Activated CD8-positive, alpha-beta memory T cell treated with anti-CD3 and anti-CD28 coated beads, Interleukin-2, amount 10 ng/mL, durations not matched to agents 7 days and 5 days (primary cell): ENCODE data around the gene MIPOL1. TPM values are rescaled to one million over a fixed set of nuclear protein-coding genes. Genes with fewer than 3 reads are reported as not detected.
"Not testable (repeated sequence)": the region's sequence is repeated elsewhere in the genome, so short reads cannot be mapped to it uniquely, and the experiment has no call there.

Source experiments
- ATAC-seq: fragments of 150-1000 bp; cut with Tn5 transposase; one replicate; pipeline ENCODE4 v1.10.0; 2021; ENCODE audit warnings: moderate library complexity
- CTCF ChIA-PET: fragments of 350-600 bp; sonication (Branson Sonifier 250); formaldehyde crosslinking; loops from one replicate; lab custom pipeline; 2021; ENCODE audit warnings: antibody characterized with exemption; lab: Charles Lee
- DNase-seq: peaks from one replicate; pipeline ENCODE4 v3.0.0-alpha.2; 2020
- H3K27ac Mint-ChIP-seq: one replicate; pipeline ENCODE4 v1.8.0; 2021; ENCODE audit warnings: mild to moderate bottlenecking, mixed read lengths
- H3K27me3 Mint-ChIP-seq: one replicate; pipeline ENCODE4 v1.8.0; 2021; ENCODE audit warnings: mixed read lengths
- H3K36me3 Mint-ChIP-seq: one replicate; pipeline ENCODE4 v1.8.0; 2021; ENCODE audit warnings: mild to moderate bottlenecking, mixed read lengths
- H3K4me1 Mint-ChIP-seq: one replicate; pipeline ENCODE4 v1.8.0; 2021; ENCODE audit warnings: mixed read lengths
- H3K4me3 Mint-ChIP-seq: one replicate; pipeline ENCODE4 v1.8.0; 2021; ENCODE audit warnings: mild to moderate bottlenecking, moderate library complexity, mixed read lengths
- H3K9me3 Mint-ChIP-seq: one replicate; pipeline ENCODE4 v1.8.0; 2022; ENCODE audit warnings: low read depth, mixed read lengths
- total RNA-seq, 2 experiments: library from RNA; stranded (reverse); gene quantifications; one replicate each; pipeline ENCODE4 v1.2.3, GENCODE V29; 2021

MIPOL1 gene
- total RNA-seq, 2 experiments from 2014 or later = not detected

DNA sequence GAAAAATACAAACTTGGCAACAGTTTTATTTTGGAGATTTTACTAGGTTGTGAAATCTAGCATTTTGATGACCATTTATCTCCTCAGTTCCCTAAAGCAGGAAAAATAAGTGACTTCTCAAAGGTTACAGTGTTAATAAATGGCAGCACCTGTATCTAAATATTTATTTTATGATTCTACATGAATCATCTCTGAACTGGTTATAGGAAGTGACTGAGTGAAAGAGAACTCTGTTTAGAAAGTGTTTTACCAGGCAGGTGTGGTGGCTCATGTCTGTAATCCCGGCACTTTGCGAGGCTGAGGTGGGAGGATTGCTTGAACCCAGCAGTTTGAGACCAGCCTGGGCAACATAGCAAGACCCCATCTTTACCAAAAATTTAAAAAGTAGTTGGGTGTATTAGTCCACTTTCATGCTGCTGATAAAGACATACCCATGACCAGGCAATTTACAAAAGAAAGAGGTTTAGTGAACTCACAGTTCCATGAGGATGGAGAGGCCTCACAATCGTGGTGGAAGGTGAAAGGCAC is 26.3 kb downstream of the MIPOL1 start:
- peaks cover 8% of the 10 kb centered on the region for H3K9me3 Mint-ChIP-seq
- ATAC-seq (no peak), DNase-seq (no peak)
- H3K36me3 Mint-ChIP-seq = no peaks in the 10 kb centered on the region
- no peak overlapping the region for H3K4me3 Mint-ChIP-seq
- H3K4me1 Mint-ChIP-seq = no peaks in the 10 kb centered on the region
- CTCF ChIA-PET = no interaction called here
- H3K27ac Mint-ChIP-seq = no peak overlapping the region
- H3K27me3 Mint-ChIP-seq = no peaks in the 10 kb centered on the region

DNA sequence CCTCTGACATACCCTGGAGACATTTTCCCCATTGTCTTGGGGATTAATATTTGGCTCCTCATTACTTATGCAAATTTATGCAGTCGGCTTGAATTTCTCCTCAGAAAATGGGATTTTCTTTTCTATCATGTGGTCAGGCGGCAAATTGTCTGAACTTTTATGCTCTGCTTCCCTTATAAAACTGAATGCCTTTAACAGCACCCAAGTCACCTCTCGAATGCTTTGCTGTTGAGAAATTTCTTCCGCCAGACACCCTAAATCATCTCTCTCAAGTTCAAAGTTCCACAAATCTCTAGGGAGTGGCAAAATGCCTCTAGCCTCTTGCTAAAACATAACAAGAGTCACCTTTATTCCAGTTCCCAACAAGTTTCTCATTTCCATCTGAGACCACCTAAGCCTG is 27.9 kb downstream of the MIPOL1 start:
- H3K27ac Mint-ChIP-seq, H3K9me3 Mint-ChIP-seq, H3K36me3 Mint-ChIP-seq, H3K4me3 Mint-ChIP-seq, DNase-seq, CTCF ChIA-PET, H3K4me1 Mint-ChIP-seq, ATAC-seq, H3K27me3 Mint-ChIP-seq: not testable (repeated sequence)

DNA sequence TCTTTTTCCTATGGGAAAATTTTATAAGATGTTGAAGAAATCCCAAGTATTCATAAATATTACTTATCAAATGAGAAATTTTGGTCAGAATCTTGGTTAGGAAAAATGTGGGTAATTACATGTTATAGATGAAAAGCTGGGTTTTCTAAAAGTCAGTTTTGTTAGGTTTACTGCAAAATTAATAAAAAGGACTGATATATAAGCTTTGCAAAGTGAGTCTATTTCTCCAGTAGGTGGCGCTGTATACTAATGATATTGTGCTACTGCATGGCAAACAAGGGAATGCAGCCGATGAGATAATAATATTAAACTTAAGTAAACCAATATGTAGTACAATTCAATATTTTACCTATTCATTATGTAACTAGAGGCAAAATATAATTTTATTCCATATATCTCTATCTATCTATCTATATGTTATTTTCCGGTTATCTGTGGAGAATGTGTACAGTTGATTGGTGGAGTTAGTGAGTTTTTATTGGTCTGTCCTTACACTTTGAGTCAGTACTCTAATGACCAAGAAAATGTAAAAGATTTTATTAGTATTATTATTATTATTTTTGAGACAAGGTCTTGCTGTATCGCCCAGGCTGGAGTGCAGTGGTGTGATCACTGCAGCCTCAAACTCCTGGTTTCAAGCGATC is 32.9 kb downstream of the MIPOL1 start:
- Mint-ChIP-seq H3K27me3 (no peaks in the 10 kb centered on the region), H3K4me3 (no peak overlapping the region), H3K27ac (no peak overlapping the region), H3K4me1 (no peaks in the 10 kb centered on the region), H3K9me3 (peaks cover 5% of the 10 kb centered on the region), H3K36me3 (no peaks in the 10 kb centered on the region)
- CTCF ChIA-PET = interaction anchor here (0.6 to 2.1 kb wide), 5 partner anchors 10 to 644 kb away, joined by 3 to 9 read pairs (median 4); no protein-coding TSS in a partner anchor
- ATAC-seq (no peak), DNase-seq (no peak)

DNA sequence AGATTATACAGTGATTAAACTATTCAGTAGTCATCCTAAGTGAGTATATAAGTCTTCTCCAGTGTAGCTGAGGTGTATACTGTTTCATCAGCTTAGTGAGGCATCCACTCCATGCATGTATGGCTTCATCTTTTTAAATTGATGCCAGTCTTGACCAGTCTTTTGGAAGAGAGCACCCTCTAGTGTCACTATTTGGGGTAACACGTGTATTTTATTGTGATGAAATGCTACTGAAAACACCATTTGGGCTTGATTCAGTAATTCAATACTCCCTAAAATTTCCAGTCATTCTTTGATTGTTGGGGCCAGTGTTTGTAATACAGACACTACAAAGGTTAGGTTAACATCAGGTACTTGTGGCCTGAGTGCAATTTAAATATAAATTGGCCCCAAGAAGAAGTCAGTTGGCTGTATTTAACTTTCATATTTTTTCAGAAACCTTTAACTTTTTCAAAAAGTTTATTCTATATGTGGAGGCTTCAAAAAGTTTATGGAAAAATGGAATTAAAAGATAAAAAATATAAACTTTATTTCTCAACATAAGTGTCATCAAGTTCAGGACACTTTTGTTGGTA is 35.3 kb downstream of the MIPOL1 start:
- H3K4me1 Mint-ChIP-seq = no peaks in the 10 kb centered on the region
- H3K36me3 Mint-ChIP-seq = no peaks in the 10 kb centered on the region
- DNase-seq (no peak), ATAC-seq (no peak)
- H3K9me3 Mint-ChIP-seq = no peaks in the 10 kb centered on the region
- H3K27ac Mint-ChIP-seq = no peak overlapping the region
- H3K27me3 Mint-ChIP-seq = no peaks in the 10 kb centered on the region
- CTCF ChIA-PET = no interaction called here
- H3K4me3 Mint-ChIP-seq = no peak overlapping the region

DNA sequence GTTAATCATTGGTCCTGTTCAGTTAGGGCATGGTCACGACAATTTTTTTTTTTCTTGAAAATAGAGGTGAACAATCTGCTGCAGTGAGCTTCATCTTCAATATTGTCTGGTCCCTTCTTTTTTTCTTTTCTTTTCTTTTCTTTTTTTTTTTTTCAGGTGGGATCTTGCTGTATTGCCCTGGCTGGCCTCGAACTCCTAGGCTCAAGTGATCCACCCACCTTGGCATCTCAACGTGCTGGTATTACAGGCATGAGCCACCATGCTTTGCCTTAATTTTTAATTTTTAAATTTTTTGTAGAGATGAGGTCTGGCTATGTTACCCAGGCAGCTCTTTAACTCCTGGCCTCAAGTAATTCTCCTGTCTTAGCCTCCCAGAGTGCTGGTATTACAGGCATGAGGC is 36.5 kb downstream of the MIPOL1 start:
- no peak for DNase-seq
- no peak for ATAC-seq
- Mint-ChIP-seq H3K4me1 (no peaks in the 10 kb centered on the region), H3K4me3 (no peak overlapping the region), H3K27ac (no peak overlapping the region), H3K27me3 (no peaks in the 10 kb centered on the region), H3K36me3 (no peaks in the 10 kb centered on the region), H3K9me3 (no peaks in the 10 kb centered on the region)
- CTCF ChIA-PET = no interaction called here

DNA sequence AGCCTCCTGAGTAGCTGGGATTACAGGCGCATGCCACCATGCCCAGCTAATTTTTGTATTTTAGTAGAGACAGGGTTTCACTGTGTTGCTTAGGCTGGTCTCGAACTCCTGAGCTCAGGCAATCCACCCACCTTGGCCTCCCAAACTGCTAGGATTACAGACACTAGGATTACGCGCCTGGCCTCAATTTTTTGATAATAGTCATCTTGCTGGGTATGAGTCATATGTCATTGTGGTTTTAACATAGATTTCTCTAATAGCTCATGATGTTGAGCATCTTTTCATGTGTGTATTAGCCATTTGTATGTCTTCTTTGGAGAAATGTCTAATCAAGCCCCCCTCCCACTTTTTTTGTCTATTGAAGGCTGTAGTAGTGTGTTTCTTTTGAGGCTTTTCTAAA is 38.3 kb downstream of the MIPOL1 start:
- CTCF ChIA-PET = interaction anchor here (0.7 kb wide), 1 partner anchor 957 kb away, joined by 3 read pairs; no protein-coding TSS in a partner anchor
- not testable (repeated sequence) for H3K27ac Mint-ChIP-seq, H3K9me3 Mint-ChIP-seq, ATAC-seq, H3K4me1 Mint-ChIP-seq, H3K36me3 Mint-ChIP-seq, H3K27me3 Mint-ChIP-seq, DNase-seq, H3K4me3 Mint-ChIP-seq

DNA sequence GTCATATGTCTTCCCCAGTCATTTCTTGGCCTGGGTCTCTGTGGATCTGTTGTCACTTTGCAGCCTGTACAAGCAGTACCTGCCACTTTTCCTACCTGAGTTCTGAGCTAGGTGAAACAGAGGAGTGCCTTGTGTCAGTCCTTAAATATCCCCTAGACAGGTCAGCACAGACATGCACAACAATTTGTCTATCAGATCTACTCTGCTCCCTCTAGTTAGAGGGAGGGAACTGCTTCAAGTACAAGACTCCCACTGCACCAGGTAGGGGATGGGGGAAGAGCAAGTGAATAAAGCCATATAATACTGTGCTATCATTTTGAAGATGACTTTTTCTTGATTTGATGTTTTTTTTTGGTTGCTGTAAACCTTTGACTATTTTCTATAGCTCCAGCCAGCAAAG is 39.4 kb downstream of the MIPOL1 start:
- DNase-seq (no peak), ATAC-seq (no peak)
- no peak overlapping the region for H3K4me3 Mint-ChIP-seq
- H3K27me3 Mint-ChIP-seq = no peaks in the 10 kb centered on the region
- H3K36me3 Mint-ChIP-seq = no peaks in the 10 kb centered on the region
- CTCF ChIA-PET = no interaction called here
- no peaks in the 10 kb centered on the region for H3K4me1 Mint-ChIP-seq
- H3K9me3 Mint-ChIP-seq = no peaks in the 10 kb centered on the region
- no peak overlapping the region for H3K27ac Mint-ChIP-seq

DNA sequence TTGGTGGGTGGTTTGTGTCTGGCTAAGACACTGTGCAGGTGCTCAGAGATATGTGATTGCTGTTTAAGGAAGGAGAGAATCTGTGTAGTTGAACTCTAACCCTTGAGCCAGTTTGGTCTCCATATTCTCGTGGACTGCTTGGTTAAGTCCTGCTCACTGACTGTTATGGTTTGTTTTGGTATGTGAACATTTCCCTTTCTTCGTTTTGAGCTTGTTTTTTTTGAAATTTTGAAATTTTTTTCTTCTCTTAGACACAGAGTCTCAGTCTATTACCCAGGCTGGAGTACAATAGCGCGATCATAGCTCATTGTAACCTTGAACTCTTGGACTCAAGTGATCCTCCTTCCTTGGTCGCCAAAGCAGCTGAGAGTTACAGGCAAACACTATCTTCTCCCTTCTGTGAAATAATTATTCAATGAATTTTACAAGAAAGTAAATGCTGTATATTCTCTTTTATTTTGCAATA is 40.0 kb downstream of the MIPOL1 start:
- no peaks in the 10 kb centered on the region for H3K9me3 Mint-ChIP-seq
- H3K4me3 Mint-ChIP-seq = no peak overlapping the region
- no peak overlapping the region for H3K27ac Mint-ChIP-seq
- CTCF ChIA-PET = no interaction called here
- ATAC-seq (no peak), DNase-seq (no peak)
- H3K27me3 Mint-ChIP-seq = no peaks in the 10 kb centered on the region
- no peaks in the 10 kb centered on the region for H3K4me1 Mint-ChIP-seq
- H3K36me3 Mint-ChIP-seq = no peaks in the 10 kb centered on the region

DNA sequence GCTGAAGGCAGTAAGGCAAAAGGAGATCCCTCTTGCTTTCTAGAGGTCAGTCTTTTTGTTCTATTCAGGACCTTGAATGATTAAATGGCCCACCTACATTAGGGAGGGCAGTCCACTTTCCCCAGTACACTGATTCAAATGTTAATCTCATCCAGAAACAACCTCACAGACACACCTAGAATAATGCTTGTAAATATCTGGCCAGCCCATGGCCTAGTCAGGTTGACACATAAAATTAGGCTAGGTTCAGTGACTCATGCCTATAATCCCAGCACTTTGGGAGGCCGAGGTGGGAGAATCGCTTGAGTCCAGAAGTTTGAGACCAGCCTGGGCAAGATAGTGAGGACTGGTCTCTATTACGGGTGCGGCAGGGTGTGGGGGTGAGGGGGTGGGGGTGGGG is 43.5 kb downstream of the MIPOL1 start:
- Mint-ChIP-seq H3K4me1 (no peaks in the 10 kb centered on the region), H3K27me3 (no peaks in the 10 kb centered on the region), H3K36me3 (no peaks in the 10 kb centered on the region), H3K9me3 (no peaks in the 10 kb centered on the region), H3K4me3 (no peak overlapping the region), H3K27ac (no peak overlapping the region)
- CTCF ChIA-PET = interaction anchor here (1.6 kb wide), 1 partner anchor 10 kb away, joined by 7 read pairs; no protein-coding TSS in a partner anchor
- ATAC-seq = no peak
- no peak for DNase-seq

DNA sequence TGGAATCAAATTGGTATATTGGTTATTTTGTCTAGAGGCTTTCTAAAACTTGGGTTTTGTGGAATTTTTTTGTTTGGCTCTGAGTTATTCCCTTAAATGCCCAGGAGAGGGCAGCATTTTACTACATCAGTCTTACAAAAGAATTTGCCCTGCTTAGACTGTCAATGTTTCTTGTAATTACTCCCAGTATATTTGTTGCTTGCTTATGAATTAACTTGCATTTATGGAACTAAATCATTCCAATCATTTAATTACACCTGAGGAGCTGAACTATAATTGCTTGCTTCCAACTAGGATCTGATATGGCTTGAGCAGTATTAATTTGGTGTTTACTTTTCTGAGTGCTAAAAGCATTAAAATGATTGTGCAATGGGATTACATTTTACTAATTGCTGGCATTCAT is 48.7 kb downstream of the MIPOL1 start:
- H3K4me3 Mint-ChIP-seq = no peak overlapping the region
- DNase-seq (no peak), ATAC-seq (no peak)
- H3K36me3 Mint-ChIP-seq = no peaks in the 10 kb centered on the region
- H3K27me3 Mint-ChIP-seq = no peaks in the 10 kb centered on the region
- CTCF ChIA-PET = interaction anchor here (0.9 to 2.0 kb wide), 5 partner anchors 11 to 628 kb away, joined by 3 to 7 read pairs (median 3); no protein-coding TSS in a partner anchor
- no peaks in the 10 kb centered on the region for H3K9me3 Mint-ChIP-seq
- H3K4me1 Mint-ChIP-seq = no peaks in the 10 kb centered on the region
- H3K27ac Mint-ChIP-seq = no peak overlapping the region

DNA sequence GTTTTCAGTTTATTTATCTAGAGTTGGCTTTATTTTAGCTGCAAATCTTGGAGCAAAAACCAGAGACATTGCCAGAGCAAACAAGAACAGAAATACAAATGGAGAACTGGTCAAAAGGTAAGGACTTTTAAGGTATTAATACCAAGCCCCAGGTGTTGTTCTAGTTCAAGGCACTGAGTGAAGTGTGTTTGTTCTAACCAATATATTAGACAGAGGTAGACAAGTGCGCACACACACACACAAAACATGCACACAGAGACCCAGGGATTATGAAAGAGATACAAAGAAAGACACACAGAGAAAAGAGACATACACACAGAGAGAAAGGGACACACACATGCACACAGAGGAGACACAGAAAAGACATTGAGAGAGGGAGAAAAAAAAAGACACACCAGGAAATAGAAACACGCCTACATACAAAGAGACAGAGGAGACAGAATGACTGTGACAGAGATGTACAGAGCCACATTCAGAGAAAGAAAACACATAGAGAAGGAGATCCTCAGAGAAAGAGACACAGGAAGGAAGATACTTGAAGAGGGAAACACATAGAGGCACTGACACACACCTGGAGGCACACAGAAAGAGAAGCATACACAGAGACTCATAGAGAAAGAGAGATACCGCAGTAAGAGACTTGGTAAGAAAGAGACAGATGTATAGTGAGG is 50.2 kb downstream of the MIPOL1 start:
- H3K9me3 Mint-ChIP-seq = no peaks in the 10 kb centered on the region
- H3K4me3 Mint-ChIP-seq = no peak overlapping the region
- H3K4me1 Mint-ChIP-seq = no peaks in the 10 kb centered on the region
- CTCF ChIA-PET = interaction anchor here (1.3 kb wide), 1 partner anchor 626 kb away, joined by 5 read pairs; no protein-coding TSS in a partner anchor
- no peak for ATAC-seq
- H3K36me3 Mint-ChIP-seq = no peaks in the 10 kb centered on the region
- no peak for DNase-seq
- no peak overlapping the region for H3K27ac Mint-ChIP-seq
- H3K27me3 Mint-ChIP-seq = no peaks in the 10 kb centered on the region

DNA sequence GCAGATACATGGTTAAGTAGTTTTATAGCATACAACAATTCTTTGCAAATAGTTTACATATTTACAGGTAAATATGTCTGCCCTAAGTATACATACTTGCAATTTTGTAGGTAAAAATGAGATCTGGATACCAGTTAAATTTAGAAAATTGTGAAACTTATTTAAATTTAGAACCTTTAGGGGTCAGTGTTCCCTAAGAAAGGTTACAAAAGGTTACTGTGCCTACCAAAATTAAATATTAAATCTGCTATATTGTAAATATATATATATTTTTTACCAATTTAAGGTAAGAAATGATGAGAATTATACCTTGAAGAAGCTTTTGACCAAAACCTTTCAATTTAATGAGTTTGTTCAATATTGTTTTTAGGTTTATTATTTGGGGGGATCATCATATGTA is 54.0 kb downstream of the MIPOL1 start:
- Mint-ChIP-seq H3K4me1 (no peaks in the 10 kb centered on the region), H3K27me3 (no peaks in the 10 kb centered on the region), H3K9me3 (no peaks in the 10 kb centered on the region), H3K4me3 (no peak overlapping the region), H3K36me3 (no peaks in the 10 kb centered on the region), H3K27ac (no peak overlapping the region)
- CTCF ChIA-PET = no interaction called here
- DNase-seq = no peak
- ATAC-seq = no peak

DNA sequence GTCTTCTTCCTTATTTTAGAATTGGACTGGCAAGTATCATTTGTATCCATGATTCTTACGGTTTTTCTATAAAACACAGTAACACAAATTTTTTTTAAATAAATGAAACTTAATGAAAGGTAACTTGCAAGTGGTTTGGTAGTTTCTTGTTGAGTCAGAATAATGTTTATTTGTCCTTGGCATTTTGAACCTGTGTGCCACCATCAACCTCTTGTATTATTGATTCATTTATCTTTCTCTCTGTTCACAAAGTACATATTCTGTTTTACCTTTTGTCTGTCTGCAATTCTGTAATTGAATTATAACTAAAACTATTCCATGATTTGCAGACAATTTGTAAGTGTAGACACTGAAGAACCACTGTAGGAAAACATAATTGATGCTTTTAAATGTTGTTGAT is 54.7 kb downstream of the MIPOL1 start:
- CTCF ChIA-PET = no interaction called here
- H3K27ac Mint-ChIP-seq = no peak overlapping the region
- no peak overlapping the region for H3K4me3 Mint-ChIP-seq
- H3K27me3 Mint-ChIP-seq = no peaks in the 10 kb centered on the region
- H3K36me3 Mint-ChIP-seq = no peaks in the 10 kb centered on the region
- no peaks in the 10 kb centered on the region for H3K9me3 Mint-ChIP-seq
- no peaks in the 10 kb centered on the region for H3K4me1 Mint-ChIP-seq
- DNase-seq (no peak), ATAC-seq (no peak)
